K562 (cell line): ENCODE measurements around the gene RNF34. TPM values are rescaled to one million over a fixed set of nuclear protein-coding genes. Genes with fewer than 3 reads are reported as not detected.
A peak's percentile ranks its signal among the peaks of the same experiment; 100 is the strongest.

Experiments used
- ATAC-seq: fragments of 200-7000 bp; cut with Tn5 transposase; 3 replicates; pipeline ENCODE4 v1.9.1; 2020; ENCODE audit warnings: moderate library complexity
- BruUV-seq: library from RNA; stranded (reverse); fragments of 400-500 nt; replicated peaks from 2 replicates; lab custom pipeline; 2021; lab: Mats Ljungman, UMichigan
- CTCF ChIA-PET: fragments of 300-600 bp; formaldehyde crosslinking; extraction: SDS; loops from one replicate; lab custom pipeline; 2021; ENCODE audit warnings: low intra/inter-chr PET ratio; lab: Yijun Ruan, JAX
- POLR2A ChIA-PET: fragments of 300-600, 350-650 bp; sonication (Branson Sonifier 250); formaldehyde crosslinking; extraction: SDS; loops from one replicate; lab custom pipeline; 2021; ENCODE audit warnings: antibody characterized with exemption, inconsistent platforms; lab: Yijun Ruan, JAX
- DNase-seq, 4 experiments: peaks; one replicate each; pipeline versions ENCODE4 v3.0.0 to v3.0.0-alpha.2; 2011 to 2018; ENCODE audit warnings: low spot score in 3 of 4, mixed read lengths in 3 of 4; ENCODE audit errors: extremely low read depth in 1 of 4
- FAIRE-seq: peaks from 2 replicates; lab custom pipeline; 2011; peaks lifted over from hg19 to GRCh38; lab: Jason Lieb, UNC
- H2AFZ ChIP-seq: 2 replicates; pipeline ENCODE4 v1.6.0; 2011; ENCODE audit warnings: low read depth, low read length, control low read depth, inconsistent platforms
- H3K27ac ChIP-seq: fragments of 200-600 bp; 3 replicates; pipeline ENCODE4 v1.8.0; 2011; ENCODE audit warnings: low read depth, mild to moderate bottlenecking, control low read depth, inconsistent platforms, low read length, moderate library complexity, mixed read lengths; ENCODE audit errors: extremely low read depth
- H3K27me3 ChIP-seq, 2 experiments: fragments of 300-600 bp in 1 of 2; 2 replicates in 1 of 2; 3 replicates in 1 of 2; pipeline versions ENCODE4 v1.6.0 to v1.8.0; 2011; ENCODE audit warnings: inconsistent platforms in 2 of 2, low read length in 2 of 2, mild to moderate bottlenecking in 1 of 2, mixed read lengths in 1 of 2, moderate library complexity in 1 of 2; ENCODE audit not compliant: control insufficient read depth in 2 of 2, insufficient read depth in 2 of 2
- H3K36me3 ChIP-seq: fragments of 300-600 bp; 3 replicates; pipeline ENCODE4 v1.8.0; 2011; ENCODE audit warnings: mild to moderate bottlenecking, low read length, inconsistent platforms; ENCODE audit not compliant: control insufficient read depth, insufficient read depth
- H3K4me1 ChIP-seq, 2 experiments: fragments of 200-600 bp in 1 of 2; replicated peaks in 1 of 2; 2 replicates in 1 of 2; 3 replicates in 1 of 2; pipeline versions ENCODE4 v1.5.1 to v1.8.0; 2011; ENCODE audit warnings: inconsistent platforms in 2 of 2, low read length in 2 of 2, mild to moderate bottlenecking in 1 of 2, mixed read lengths in 1 of 2, moderate library complexity in 1 of 2; ENCODE audit not compliant: control insufficient read depth in 2 of 2, insufficient read depth in 2 of 2
- H3K4me2 ChIP-seq: 2 replicates; pipeline ENCODE4 v1.6.1; 2011; ENCODE audit warnings: low read length, control low read depth, inconsistent platforms, mixed read lengths; ENCODE audit not compliant: insufficient read depth
- H3K4me3 ChIP-seq: fragments of 200-600 bp; sonication (generic), shearing (Covaris generic); 2 replicates; pipeline ENCODE4 v1.5.1; 2016; ENCODE audit warnings: control low read depth, inconsistent platforms
- H3K79me2 ChIP-seq: fragments of 200-600 bp; 3 replicates; pipeline ENCODE4 v1.8.0; 2011; ENCODE audit warnings: low read length, inconsistent platforms; ENCODE audit not compliant: control insufficient read depth, insufficient read depth
- H3K9ac ChIP-seq, 2 experiments: 2 replicates each; pipeline versions ENCODE4 v1.6.0 to v1.6.1; 2011; ENCODE audit warnings: low read depth in 2 of 2, low read length in 2 of 2, control low read depth in 1 of 2, inconsistent platforms in 1 of 2, mild to moderate bottlenecking in 1 of 2, mixed read lengths in 1 of 2; ENCODE audit not compliant: insufficient read depth in 1 of 2
- H3K9me1 ChIP-seq: one replicate; pipeline ENCODE4 v1.6.0; 2011; ENCODE audit warnings: inconsistent platforms, mild to moderate bottlenecking, low read length, moderate library complexity; ENCODE audit not compliant: control insufficient read depth, insufficient read depth
- H3K9me3 ChIP-seq: replicated peaks from 2 replicates; pipeline ENCODE4 v1.5.1; 2011; ENCODE audit warnings: low read depth, low read length, inconsistent platforms; ENCODE audit not compliant: control insufficient read depth, insufficient read depth
- H4K20me1 ChIP-seq: replicated peaks from 2 replicates; pipeline ENCODE4 v1.6.1; 2011; ENCODE audit warnings: low read length, inconsistent platforms, mixed read lengths; ENCODE audit not compliant: control insufficient read depth, insufficient read depth
- NFYB ChIP-seq: IDR thresholded peaks from 2 replicates; pipeline ENCODE4 v1.6.1; 2011; ENCODE audit warnings: mild to moderate bottlenecking, moderate library complexity; ENCODE audit not compliant: insufficient read length; ENCODE audit errors: extremely low read depth
- PPARD ChIP-seq: fragments of 250-450 bp; sonication (Bioruptor Pico); IDR thresholded peaks from 2 replicates; pipeline ENCODE4 v1.8.0; 2022; ENCODE audit warnings: inconsistent platforms, mild to moderate bottlenecking, moderate library complexity
- THRB ChIP-seq: fragments of 450-650 bp; formaldehyde crosslinking; conservative IDR thresholded peaks from 2 replicates; pipeline ENCODE4 v1.4.0; 2022; ENCODE audit warnings: mild to moderate bottlenecking, missing genetic modification characterization
- ZBTB7A ChIP-seq: IDR thresholded peaks from 2 replicates; pipeline ENCODE4 v1.6.1; 2011; ENCODE audit warnings: low read depth, mild to moderate bottlenecking, low read length, moderate library complexity, borderline replicate concordance; ENCODE audit not compliant: control insufficient read depth
- ZFP1 ChIP-seq: fragments of 450-650 bp; formaldehyde crosslinking; IDR thresholded peaks from 2 replicates; pipeline ENCODE4 v1.4.0; 2020; ENCODE audit warnings: mild to moderate bottlenecking, mixed read lengths
- ZNF197 ChIP-seq: fragments of 200-800 bp; sonication (Bioruptor generic); IDR thresholded peaks from 2 replicates; pipeline ENCODE4 v1.6.1; 2016; ENCODE audit warnings: low read depth, missing genetic modification characterization, missing compliant biosample characterization
- WGBS: fragments of 100-300 bp; shearing (Covaris generic); methylation state at CpG from one replicate; pipeline ENCODE4 v1.1.6; 2016; ENCODE audit warnings: low coverage, mixed read lengths; ENCODE audit not compliant: insufficient coverage; ENCODE audit errors: missing lambda C conversion rate; 5-methylcytosine and 5-hydroxymethylcytosine counted together
- in situ Hi-C: fragments of 300-500 bp; cut with MboI; formaldehyde crosslinking; loops from 4 replicates; pipeline ENCODE4 v1.15.0; 2018; ENCODE audit warnings: inconsistent platforms, mixed read lengths
- intact Hi-C: fragments of 100-400 bp; cut with micrococcal nuclease; formaldehyde crosslinking; loops from 2 replicates; pipeline ENCODE4 v1.14.2; 2022
- polyA plus RNA-seq, 8 experiments: library from polyadenylated mRNA; depleted of rRNA in 4 of 8; stranded (reverse) in 5 of 8; unstranded in 3 of 8; fragments of >200 nt; fragmentation: Nextera tagmentation in 2 of 8; fragmentation: Illumina TruSeq in 1 of 8; extraction: Ambion mirVana in 2 of 8; extraction: Trizol in 1 of 8; gene quantifications; 2 replicates each; pipeline versions ENCODE4 v1.2.1 to v1.2.3, GENCODE V29; 2011 to 2014; ENCODE audit warnings: inconsistent platforms in 1 of 8, missing spikeins in 1 of 8
- total RNA-seq, 7 experiments: library from RNA; depleted of rRNA in 6 of 7; stranded (reverse); fragments of >200 nt in 6 of 7; fragmentation: Illumina TruSeq in 2 of 7; extraction: Trizol in 2 of 7; gene quantifications; 2 replicates each; pipeline versions ENCODE4 v1.2.1 to v1.2.3, GENCODE V29; 2011 to 2021; ENCODE audit warnings: low replicate concordance in 1 of 7
- TF ChIP-seq, protein P1 (sequence below): fragments of 450-650 bp; IDR thresholded peaks from 2 replicates; pipeline ENCODE4 v1.6.1; 2018; ENCODE audit not compliant: partially characterized antibody
- TF ChIP-seq, protein P2 (sequence below): fragments of 250-450 bp; sonication (Bioruptor Pico); IDR thresholded peaks from 2 replicates; pipeline ENCODE4 v1.4.0; 2020; ENCODE audit warnings: borderline replicate concordance

The RNF34 gene
- total and polyA plus RNA-seq, 9 of the 15 experiments (the other 6 are each of a cell fraction or from before 2014, with no cell fraction given) = 41.7 to 88.9 (median 54.1) TPM

DNA sequence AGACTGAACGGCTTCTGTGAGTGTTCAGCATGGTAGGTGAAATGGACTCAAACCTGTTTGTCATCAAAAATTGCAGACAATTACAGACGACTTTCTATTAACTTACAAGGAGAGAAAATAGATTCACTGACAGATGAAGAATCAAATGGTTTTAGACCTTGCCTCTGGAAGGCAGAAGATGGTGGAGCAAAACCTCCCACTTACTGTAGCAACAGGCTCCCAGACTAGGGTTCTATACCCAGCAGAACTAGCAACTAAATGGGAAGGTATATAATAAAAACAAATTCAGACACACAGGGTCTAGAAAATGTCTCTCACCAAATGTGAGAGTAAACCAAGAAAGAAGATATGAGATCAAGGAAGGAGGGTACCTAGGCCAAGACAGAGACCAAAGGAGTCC, 36.8 kb downstream of the RNF34 start:
- DNase-seq (no peak), ATAC-seq (no peak), FAIRE-seq (no peak)
- Histone ChIP-seq H3K4me2 (no peak overlapping the region), H3K27ac (no peak overlapping the region), H4K20me1 (no peaks in the 10 kb centered on the region), H3K9ac (no peak overlapping the region), H3K36me3 (peaks cover 80% of the 10 kb centered on the region), H2AFZ (no peak overlapping the region), H3K27me3 (no peaks in the 10 kb centered on the region), H3K9me3 (peaks cover 6% of the 10 kb centered on the region; the same call in 1 of the 2 replicates), H3K4me3 (no peak overlapping the region), H3K79me2 (no peaks in the 10 kb centered on the region), H3K9me1 (no peaks in the 10 kb centered on the region), H3K4me1 (peaks cover 0 to 5% of the 10 kb centered on the region in 2 experiments; a peak in 1 of 5 replicates)
- POLR2A ChIA-PET = no interaction called here
- CTCF ChIA-PET = no interaction called here
- peak; percentile 58; the same call in 1 of the 2 replicates for TF ChIP-seq ZFP1 (CRISPR knock-in tag)
- no peak for TF ChIP-seq THRB (CRISPR knock-in tag)
- in situ Hi-C loops (no loop called here), intact Hi-C loops (no loop called here)
- 81% methylated on average over 2 of the region's 2 CpGs for WGBS
- no TSS peak for BruUV-seq

GRCh38 chr12:121438905-121439304, 39.0 kb downstream of the RNF34 start:
- no peaks in the 10 kb centered on the region for H3K79me2 ChIP-seq
- WGBS = 91% methylated on average over 11 of the region's 12 CpGs
- TF ChIP-seq PPARD (CRISPR knock-in tag) = no peak
- TF ChIP-seq ZBTB7A = no peak
- TF ChIP-seq, protein P1, sequence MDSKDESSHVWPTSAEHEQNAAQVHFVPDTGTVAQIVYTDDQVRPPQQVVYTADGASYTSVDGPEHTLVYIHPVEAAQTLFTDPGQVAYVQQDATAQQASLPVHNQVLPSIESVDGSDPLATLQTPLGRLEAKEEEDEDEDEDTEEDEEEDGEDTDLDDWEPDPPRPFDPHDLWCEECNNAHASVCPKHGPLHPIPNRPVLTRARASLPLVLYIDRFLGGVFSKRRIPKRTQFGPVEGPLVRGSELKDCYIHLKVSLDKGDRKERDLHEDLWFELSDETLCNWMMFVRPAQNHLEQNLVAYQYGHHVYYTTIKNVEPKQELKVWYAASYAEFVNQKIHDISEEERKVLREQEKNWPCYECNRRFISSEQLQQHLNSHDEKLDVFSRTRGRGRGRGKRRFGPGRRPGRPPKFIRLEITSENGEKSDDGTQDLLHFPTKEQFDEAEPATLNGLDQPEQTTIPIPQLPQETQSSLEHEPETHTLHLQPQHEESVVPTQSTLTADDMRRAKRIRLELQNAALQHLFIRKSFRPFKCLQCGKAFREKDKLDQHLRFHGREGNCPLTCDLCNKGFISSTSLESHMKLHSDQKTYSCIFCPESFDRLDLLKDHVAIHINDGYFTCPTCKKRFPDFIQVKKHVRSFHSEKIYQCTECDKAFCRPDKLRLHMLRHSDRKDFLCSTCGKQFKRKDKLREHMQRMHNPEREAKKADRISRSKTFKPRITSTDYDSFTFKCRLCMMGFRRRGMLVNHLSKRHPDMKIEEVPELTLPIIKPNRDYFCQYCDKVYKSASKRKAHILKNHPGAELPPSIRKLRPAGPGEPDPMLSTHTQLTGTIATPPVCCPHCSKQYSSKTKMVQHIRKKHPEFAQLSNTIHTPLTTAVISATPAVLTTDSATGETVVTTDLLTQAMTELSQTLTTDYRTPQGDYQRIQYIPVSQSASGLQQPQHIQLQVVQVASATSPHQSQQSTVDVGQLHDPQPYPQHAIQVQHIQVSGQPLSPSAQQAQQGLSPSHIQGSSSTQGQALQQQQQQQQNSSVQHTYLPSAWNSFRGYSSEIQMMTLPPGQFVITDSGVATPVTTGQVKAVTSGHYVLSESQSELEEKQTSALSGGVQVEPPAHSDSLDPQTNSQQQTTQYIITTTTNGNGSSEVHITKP = no peak
- no peak for TF ChIP-seq NFYB
- TF ChIP-seq, protein P2, sequence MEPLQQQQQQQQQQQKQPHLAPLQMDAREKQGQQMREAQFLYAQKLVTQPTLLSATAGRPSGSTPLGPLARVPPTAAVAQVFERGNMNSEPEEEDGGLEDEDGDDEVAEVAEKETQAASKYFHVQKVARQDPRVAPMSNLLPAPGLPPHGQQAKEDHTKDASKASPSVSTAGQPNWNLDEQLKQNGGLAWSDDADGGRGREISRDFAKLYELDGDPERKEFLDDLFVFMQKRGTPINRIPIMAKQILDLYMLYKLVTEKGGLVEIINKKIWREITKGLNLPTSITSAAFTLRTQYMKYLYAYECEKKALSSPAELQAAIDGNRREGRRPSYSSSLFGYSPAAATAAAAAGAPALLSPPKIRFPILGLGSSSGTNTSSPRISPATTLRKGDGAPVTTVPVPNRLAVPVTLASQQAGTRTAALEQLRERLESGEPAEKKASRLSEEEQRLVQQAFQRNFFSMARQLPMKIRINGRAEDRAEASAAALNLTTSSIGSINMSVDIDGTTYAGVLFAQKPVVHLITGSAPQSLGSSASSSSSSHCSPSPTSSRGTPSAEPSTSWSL = no peak
- TF ChIP-seq ZNF197 (CRISPR knock-in tag) = no peak

More at GRCh38 chr12:121438905-121439304, 39.0 kb downstream of the RNF34 start:
- in situ Hi-C loops (no loop called here), intact Hi-C loops (no loop called here)
- Histone ChIP-seq H3K4me2 (no peak overlapping the region), H3K9ac (no peak overlapping the region; a peak in 1 of 4 replicates), H3K27me3 (no peaks in the 10 kb centered on the region), H2AFZ (no peak overlapping the region), H3K9me3 (peaks cover 6% of the 10 kb centered on the region; the same call in 1 of the 2 replicates), H3K27ac (no peak overlapping the region), H4K20me1 (0 out of 2 replicates have a peak, but pooled peaks cover 2% of the 10 kb centered on the region), H3K36me3 (peaks cover 82% of the 10 kb centered on the region), H3K4me3 (no peak overlapping the region), H3K4me1 (peaks cover 0 to 21% of the 10 kb centered on the region in 2 experiments; a peak in 1 of 5 replicates), H3K9me1 (no peaks in the 10 kb centered on the region)
- BruUV-seq = no TSS peak
- DNase-seq (no peak), ATAC-seq (no peak), FAIRE-seq (no peak)
- CTCF ChIA-PET = no interaction called here
- POLR2A ChIA-PET = interaction anchor here (0.7 to 3.0 kb wide), 3 partner anchors 9 to 21 kb away, joined by 3 to 8 read pairs (median 6); no protein-coding TSS in a partner anchor
